CD4-positive, alpha-beta T cell treated with Interferon alpha-2 for 1 hour (primary cell): ENCODE results near the gene SLC13A5.

ENCODE experiments used
- DNase-seq, 2 donors: peaks; one replicate each; pipeline ENCODE4 v3.0.0-alpha.2; 2020 to 2022

The SLC13A5 gene

GRCh38 chr17:6636616-6637457 lies 76.3 kb downstream of the SLC13A5 start:
- no peak for DNase-seq

DNA sequence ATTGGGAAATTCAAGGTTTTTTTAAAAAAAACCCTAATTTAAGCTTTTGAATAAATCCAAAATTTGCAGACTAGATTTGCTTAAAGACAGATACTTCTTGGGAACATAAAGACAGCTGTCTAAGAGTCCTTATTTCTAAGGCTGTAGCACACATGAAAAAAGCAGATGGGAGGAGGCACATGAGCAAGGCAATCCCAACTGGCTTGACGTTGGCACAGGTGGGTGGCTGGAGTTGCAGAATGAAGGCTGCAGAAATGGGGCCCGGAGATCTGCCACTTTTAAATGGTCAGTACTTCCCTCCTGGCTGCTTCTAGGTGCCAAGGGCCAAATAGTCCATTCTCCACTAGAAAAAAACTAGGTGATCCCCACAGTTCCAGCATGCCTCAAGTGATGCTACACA lies 77.1 kb downstream of the SLC13A5 start:
- no peak for DNase-seq
